ENCODE measurements around the gene PRKCQ.

Gene PRKCQ

GRCh38 chr10:6570893-6571292 is 9.2 kb downstream of the PRKCQ start:
- H3K4me1 ChIP-seq (ENCODE audit: insufficient read depth, low read length): no peaks in the 10 kb centered on the region
- no peaks in the 10 kb centered on the region for H3K36me3 ChIP-seq (ENCODE audit: insufficient read depth, low read length)
- no peak overlapping the region for H3K9ac ChIP-seq (ENCODE audit: low read depth, low read length)
- H3K9me3 ChIP-seq (ENCODE audit: control insufficient read depth, insufficient read depth, low read length): no peaks in the 10 kb centered on the region

GRCh38 chr10:6569259-6569658 is 10.8 kb downstream of the PRKCQ start:
- Histone ChIP-seq H3K36me3 (ENCODE audit: insufficient read depth, low read length) (no peaks in the 10 kb centered on the region), H3K4me1 (ENCODE audit: insufficient read depth, low read length) (peaks cover 2% of the 10 kb centered on the region; the same call in 1 of the 2 replicates)

GRCh38 chr10:6567884-6568283 is 12.2 kb downstream of the PRKCQ start:
- Histone ChIP-seq H3K4me1 (ENCODE audit: insufficient read depth, low read length) (peaks cover 9% of the 10 kb centered on the region), H3K36me3 (ENCODE audit: insufficient read depth, low read length) (no peaks in the 10 kb centered on the region), H3K9me3 (ENCODE audit: control insufficient read depth, insufficient read depth, low read length) (no peaks in the 10 kb centered on the region)

More at GRCh38 chr10:6569259-6569658, 10.8 kb downstream of the PRKCQ start:
- Histone ChIP-seq H3K9me3 (ENCODE audit: control insufficient read depth, insufficient read depth, low read length) (no peaks in the 10 kb centered on the region), H3K9ac (ENCODE audit: low read depth, low read length) (no peak overlapping the region)

GRCh38 chr10:6567203-6567703 is 12.8 kb downstream of the PRKCQ start:
- Histone ChIP-seq H3K36me3 (ENCODE audit: insufficient read depth, low read length) (no peaks in the 10 kb centered on the region), H3K4me1 (ENCODE audit: insufficient read depth, low read length) (peaks cover 11% of the 10 kb centered on the region), H3K9me3 (ENCODE audit: control insufficient read depth, insufficient read depth, low read length) (no peaks in the 10 kb centered on the region)

More at GRCh38 chr10:6567884-6568283, 12.2 kb downstream of the PRKCQ start:
- H3K9ac ChIP-seq (ENCODE audit: low read depth, low read length): no peak overlapping the region

GRCh38 chr10:6565588-6565987 is 14.5 kb downstream of the PRKCQ start:
- peaks cover 11% of the 10 kb centered on the region for H3K4me1 ChIP-seq (ENCODE audit: insufficient read depth, low read length)
- no peak overlapping the region for H3K9ac ChIP-seq (ENCODE audit: low read depth, low read length)
- H3K36me3 ChIP-seq (ENCODE audit: insufficient read depth, low read length): no peaks in the 10 kb centered on the region
- no peaks in the 10 kb centered on the region for H3K9me3 ChIP-seq (ENCODE audit: control insufficient read depth, insufficient read depth, low read length)

More at GRCh38 chr10:6567203-6567703, 12.8 kb downstream of the PRKCQ start:
- H3K9ac ChIP-seq (ENCODE audit: low read depth, low read length): no peak overlapping the region

GRCh38 chr10:6564367-6564766 is 15.7 kb downstream of the PRKCQ start:
- Histone ChIP-seq H3K9ac (ENCODE audit: low read depth, low read length) (no peak overlapping the region), H3K36me3 (ENCODE audit: insufficient read depth, low read length) (no peaks in the 10 kb centered on the region), H3K4me1 (ENCODE audit: insufficient read depth, low read length) (peaks cover 11% of the 10 kb centered on the region), H3K9me3 (ENCODE audit: control insufficient read depth, insufficient read depth, low read length) (no peaks in the 10 kb centered on the region)

GRCh38 chr10:6563731-6564130 is 16.3 kb downstream of the PRKCQ start:
- Histone ChIP-seq H3K9ac (ENCODE audit: low read depth, low read length) (no peak overlapping the region), H3K36me3 (ENCODE audit: insufficient read depth, low read length) (no peaks in the 10 kb centered on the region), H3K4me1 (ENCODE audit: insufficient read depth, low read length) (peaks cover 11% of the 10 kb centered on the region)

GRCh38 chr10:6563075-6563474 is 17.0 kb downstream of the PRKCQ start:
- H3K9ac ChIP-seq (ENCODE audit: low read depth, low read length): no peak overlapping the region
- no peaks in the 10 kb centered on the region for H3K9me3 ChIP-seq (ENCODE audit: control insufficient read depth, insufficient read depth, low read length)

More at GRCh38 chr10:6563731-6564130, 16.3 kb downstream of the PRKCQ start:
- no peaks in the 10 kb centered on the region for H3K9me3 ChIP-seq (ENCODE audit: control insufficient read depth, insufficient read depth, low read length)

GRCh38 chr10:6562221-6562620 is 17.9 kb downstream of the PRKCQ start:
- H3K9ac ChIP-seq (ENCODE audit: low read depth, low read length): no peak overlapping the region
- H3K36me3 ChIP-seq (ENCODE audit: insufficient read depth, low read length): no peaks in the 10 kb centered on the region
- H3K4me1 ChIP-seq (ENCODE audit: insufficient read depth, low read length): peaks cover 11% of the 10 kb centered on the region
- no peaks in the 10 kb centered on the region for H3K9me3 ChIP-seq (ENCODE audit: control insufficient read depth, insufficient read depth, low read length)

More at GRCh38 chr10:6563075-6563474, 17.0 kb downstream of the PRKCQ start:
- peaks cover 11% of the 10 kb centered on the region for H3K4me1 ChIP-seq (ENCODE audit: insufficient read depth, low read length)
- H3K36me3 ChIP-seq (ENCODE audit: insufficient read depth, low read length): no peaks in the 10 kb centered on the region

GRCh38 chr10:6561552-6561951 is 18.5 kb downstream of the PRKCQ start:
- Histone ChIP-seq H3K9me3 (ENCODE audit: control insufficient read depth, insufficient read depth, low read length) (no peaks in the 10 kb centered on the region), H3K4me1 (ENCODE audit: insufficient read depth, low read length) (peaks cover 11% of the 10 kb centered on the region), H3K36me3 (ENCODE audit: insufficient read depth, low read length) (no peaks in the 10 kb centered on the region), H3K9ac (ENCODE audit: low read depth, low read length) (no peak overlapping the region)

GRCh38 chr10:6558759-6559461 is 21.2 kb downstream of the PRKCQ start:
- H3K9me3 ChIP-seq (ENCODE audit: control insufficient read depth, insufficient read depth, low read length): no peaks in the 10 kb centered on the region
- peaks cover 8% of the 10 kb centered on the region for H3K4me1 ChIP-seq (ENCODE audit: insufficient read depth, low read length)
- no peaks in the 10 kb centered on the region for H3K36me3 ChIP-seq (ENCODE audit: insufficient read depth, low read length)
- H3K9ac ChIP-seq (ENCODE audit: low read depth, low read length): no peak overlapping the region

- H3K9ac ChIP-seq (ENCODE audit: low read depth, low read length): no peak overlapping the region
- no peaks in the 10 kb centered on the region for H3K9me3 ChIP-seq (ENCODE audit: control insufficient read depth, insufficient read depth, low read length)
- H3K36me3 ChIP-seq (ENCODE audit: insufficient read depth, low read length): no peaks in the 10 kb centered on the region
- peaks cover 6% of the 10 kb centered on the region for H3K4me1 ChIP-seq (ENCODE audit: insufficient read depth, low read length)
These were observed 21.8 kb downstream of the PRKCQ start for GRCh38 chr10:6558272-6558671.

- Histone ChIP-seq H3K36me3 (ENCODE audit: insufficient read depth, low read length) (no peaks in the 10 kb centered on the region), H3K9me3 (ENCODE audit: control insufficient read depth, insufficient read depth, low read length) (no peaks in the 10 kb centered on the region), H3K9ac (ENCODE audit: low read depth, low read length) (no peak overlapping the region), H3K4me1 (ENCODE audit: insufficient read depth, low read length) (no peaks in the 10 kb centered on the region)
These were observed 26.1 kb downstream of the PRKCQ start for GRCh38 chr10:6553937-6554336.

GRCh38 chr10:6543431-6544005 is 36.6 kb downstream of the PRKCQ start:
- Histone ChIP-seq H3K4me1 (ENCODE audit: insufficient read depth, low read length) (peaks cover 9% of the 10 kb centered on the region; the same call in 1 of the 2 replicates), H3K9ac (ENCODE audit: low read depth, low read length) (no peak overlapping the region), H3K9me3 (ENCODE audit: control insufficient read depth, insufficient read depth, low read length) (no peaks in the 10 kb centered on the region), H3K36me3 (ENCODE audit: insufficient read depth, low read length) (no peaks in the 10 kb centered on the region)

GRCh38 chr10:6542999-6543430 is 37.1 kb downstream of the PRKCQ start:
- peaks cover 9% of the 10 kb centered on the region; the same call in 1 of the 2 replicates for H3K4me1 ChIP-seq (ENCODE audit: insufficient read depth, low read length)
- H3K36me3 ChIP-seq (ENCODE audit: insufficient read depth, low read length): no peaks in the 10 kb centered on the region
- H3K9ac ChIP-seq (ENCODE audit: low read depth, low read length): no peak overlapping the region
- no peaks in the 10 kb centered on the region for H3K9me3 ChIP-seq (ENCODE audit: control insufficient read depth, insufficient read depth, low read length)

All from ES-I3 (cell line).